ENCODE measurements around the gene SPINK14. TPM values are rescaled to one million over a fixed set of nuclear protein-coding genes. Genes with fewer than 3 reads are reported as not detected.

Gene SPINK14
- total RNA-seq, 1 experiment from 2014 or later = not detected

DNA sequence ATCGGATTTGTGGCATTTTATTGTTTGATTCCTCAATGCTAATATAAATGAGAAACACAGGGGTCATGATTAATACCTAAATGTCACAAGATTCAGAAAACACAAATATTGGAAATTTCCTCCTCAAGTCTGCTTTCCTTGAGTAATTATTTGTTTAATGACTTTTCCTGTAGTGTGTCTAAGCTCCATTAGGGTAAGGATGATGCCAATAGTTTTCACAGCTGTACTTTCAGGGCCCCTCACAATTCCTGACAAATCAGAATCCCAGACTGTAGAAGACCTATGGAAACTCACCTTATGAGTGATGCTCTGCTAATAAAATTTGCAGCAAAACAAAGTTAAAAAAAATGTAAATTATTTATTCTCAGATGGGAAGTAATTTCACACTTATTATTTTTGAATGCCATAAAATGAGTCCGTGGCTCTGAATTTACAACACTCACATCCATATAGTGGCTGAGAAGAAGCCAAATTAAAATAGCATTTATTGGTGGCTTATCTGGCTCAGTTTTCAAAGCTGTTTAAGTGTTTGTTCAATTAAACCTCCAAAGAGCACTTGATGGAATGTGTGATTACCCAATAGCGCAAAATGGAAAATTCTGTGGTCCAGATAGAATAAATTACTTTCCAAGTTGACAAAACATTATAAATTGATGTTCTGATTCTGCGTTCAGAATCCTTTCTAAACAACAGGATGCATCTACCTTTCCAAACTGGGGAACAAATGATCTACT is 1.6 kb upstream of the SPINK14 start:
- H3K27me3 ChIP-seq = 0 out of 2 replicates have a peak, but pooled peaks cover 3% of the 10 kb centered on the region
- no peak overlapping the region for H3K4me3 ChIP-seq
- H3K27ac ChIP-seq = no peak overlapping the region
- no peak for DNase-seq
- no peaks in the 10 kb centered on the region for H3K36me3 ChIP-seq
- H3K4me1 ChIP-seq = no peaks in the 10 kb centered on the region
- H3K9me3 ChIP-seq (replicated peaks) = no peaks in the 10 kb centered on the region

DNA sequence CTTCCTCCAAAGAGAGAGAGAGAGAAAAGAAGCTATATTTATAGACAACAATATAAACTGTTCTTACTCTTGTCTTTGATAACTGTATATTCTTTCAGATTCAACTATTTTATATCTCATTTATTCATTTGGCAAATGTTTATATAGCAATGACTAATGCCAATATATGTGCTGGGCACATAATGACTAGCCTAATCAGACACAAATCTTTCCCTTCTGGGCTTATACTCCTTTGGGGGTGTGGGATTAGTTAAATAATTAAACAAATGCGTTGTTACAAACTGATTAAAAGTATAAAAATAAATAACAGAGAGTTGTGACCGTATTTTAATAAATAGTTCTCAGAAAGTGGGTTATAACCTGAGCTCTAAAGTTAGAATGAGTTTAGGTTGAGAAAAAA is 4.0 kb downstream of the SPINK14 start:
- no peak overlapping the region for H3K4me3 ChIP-seq
- no peak overlapping the region for H3K27ac ChIP-seq
- H3K36me3 ChIP-seq = no peaks in the 10 kb centered on the region
- no peaks in the 10 kb centered on the region for H3K4me1 ChIP-seq
- no peaks in the 10 kb centered on the region for H3K27me3 ChIP-seq
- no peaks in the 10 kb centered on the region for H3K9me3 ChIP-seq (replicated peaks)
- no peak for DNase-seq

GRCh38 chr5:148176480-148176879 is 8.1 kb downstream of the SPINK14 start:
- no peaks in the 10 kb centered on the region for H3K27me3 ChIP-seq
- H3K27ac ChIP-seq = no peak overlapping the region
- H3K36me3 ChIP-seq = no peaks in the 10 kb centered on the region
- H3K4me1 ChIP-seq = no peaks in the 10 kb centered on the region
- H3K4me3 ChIP-seq = no peak overlapping the region
- DNase-seq = no peak
- H3K9me3 ChIP-seq (replicated peaks) = no peaks in the 10 kb centered on the region

DNA sequence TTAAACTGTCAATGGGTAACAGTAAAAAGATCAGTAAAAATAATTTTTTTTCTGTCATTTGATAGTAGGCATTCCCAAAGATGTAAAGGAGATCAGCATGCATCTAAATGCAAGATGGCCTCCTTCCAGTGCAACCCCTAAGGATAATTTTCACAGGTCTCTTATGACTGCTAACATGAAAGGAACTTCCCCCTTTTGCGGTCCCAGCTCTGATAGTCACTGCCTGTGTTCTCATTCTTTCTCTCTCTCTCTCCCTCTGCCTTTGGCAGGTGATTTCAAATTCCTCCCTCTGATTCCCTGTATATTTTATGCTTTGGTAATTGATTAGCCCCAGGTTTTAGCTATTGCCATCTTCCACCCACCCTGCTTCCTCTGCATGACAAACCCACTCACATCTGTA is 8.9 kb downstream of the SPINK14 start:
- H3K9me3 ChIP-seq (replicated peaks) = no peaks in the 10 kb centered on the region
- H3K36me3 ChIP-seq = no peaks in the 10 kb centered on the region
- DNase-seq = no peak
- H3K4me1 ChIP-seq = no peaks in the 10 kb centered on the region
- H3K27ac ChIP-seq = no peak overlapping the region
- no peaks in the 10 kb centered on the region for H3K27me3 ChIP-seq
- H3K4me3 ChIP-seq = no peak overlapping the region

GRCh38 chr5:148179234-148179824 is 11.0 kb downstream of the SPINK14 start:
- H3K27me3 ChIP-seq = no peaks in the 10 kb centered on the region
- no peak overlapping the region for H3K4me3 ChIP-seq
- no peaks in the 10 kb centered on the region for H3K4me1 ChIP-seq
- no peaks in the 10 kb centered on the region for H3K9me3 ChIP-seq (replicated peaks)
- H3K36me3 ChIP-seq = no peaks in the 10 kb centered on the region
- H3K27ac ChIP-seq = no peak overlapping the region
- DNase-seq = peak; percentile 2 to 73

GRCh38 chr5:148186248-148187003 is 18.1 kb downstream of the SPINK14 start:
- H3K4me3 ChIP-seq = no peak overlapping the region
- no peaks in the 10 kb centered on the region for H3K4me1 ChIP-seq
- H3K9me3 ChIP-seq (replicated peaks) = no peaks in the 10 kb centered on the region
- H3K36me3 ChIP-seq = no peaks in the 10 kb centered on the region
- H3K27me3 ChIP-seq = no peaks in the 10 kb centered on the region
- DNase-seq = no peak
- no peak overlapping the region for H3K27ac ChIP-seq

DNA sequence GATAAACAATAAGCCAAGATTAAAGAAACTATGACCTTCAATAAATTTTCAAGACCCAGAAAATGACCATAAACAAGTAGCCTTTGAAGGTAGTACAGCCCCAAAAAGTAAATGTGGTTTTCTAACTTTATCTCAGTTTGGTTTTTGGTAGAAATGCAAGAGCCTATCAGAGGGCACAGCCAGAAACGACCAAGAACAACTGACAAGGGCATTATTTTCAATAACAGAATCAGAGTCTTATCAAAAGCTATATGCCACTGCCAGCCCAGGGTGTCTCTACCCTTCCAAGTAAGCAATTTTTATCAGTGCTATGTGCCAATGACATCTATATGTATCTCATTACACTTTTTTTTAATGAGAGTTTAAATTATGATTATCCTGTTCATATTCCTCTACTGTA is 22.7 kb downstream of the SPINK14 start:
- Histone ChIP-seq H3K4me3 (no peak overlapping the region), H3K27me3 (no peaks in the 10 kb centered on the region), H3K36me3 (no peaks in the 10 kb centered on the region), H3K27ac (no peak overlapping the region), H3K9me3 (replicated peaks) (no peaks in the 10 kb centered on the region), H3K4me1 (no peaks in the 10 kb centered on the region)
- DNase-seq = no peak

DNA sequence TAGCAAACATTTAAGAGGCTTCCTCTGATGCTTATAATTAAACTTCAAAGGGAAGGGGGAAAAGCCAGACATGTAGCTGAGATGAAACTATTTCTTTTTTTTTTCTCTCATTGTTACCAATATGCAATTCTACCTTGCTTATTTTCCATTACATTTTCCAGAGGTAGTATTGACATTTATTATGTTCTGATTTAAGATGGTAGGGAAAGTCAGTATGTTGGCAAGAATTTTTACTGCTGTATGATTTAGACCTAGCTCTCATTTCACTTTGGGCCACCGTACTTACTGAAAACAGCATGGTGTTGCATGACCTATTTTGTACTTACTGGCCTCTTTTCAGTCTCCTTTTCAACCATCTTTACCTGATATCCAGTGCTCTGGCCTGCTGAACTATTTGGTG is 24.9 kb downstream of the SPINK14 start:
- H3K36me3 ChIP-seq = no peaks in the 10 kb centered on the region
- no peak overlapping the region for H3K27ac ChIP-seq
- no peak for DNase-seq
- no peak overlapping the region for H3K4me3 ChIP-seq
- H3K27me3 ChIP-seq = no peaks in the 10 kb centered on the region
- H3K9me3 ChIP-seq (replicated peaks) = no peaks in the 10 kb centered on the region
- no peaks in the 10 kb centered on the region for H3K4me1 ChIP-seq

- no peak overlapping the region for H3K27ac ChIP-seq
- H3K4me1 ChIP-seq = no peaks in the 10 kb centered on the region
- 0 out of 2 replicates have a peak, but pooled peaks cover 6% of the 10 kb centered on the region for H3K27me3 ChIP-seq
- H3K36me3 ChIP-seq = no peaks in the 10 kb centered on the region
- no peak overlapping the region for H3K4me3 ChIP-seq
- no peak for DNase-seq
- H3K9me3 ChIP-seq (replicated peaks) = no peaks in the 10 kb centered on the region
Observed at GRCh38 chr5:148201151-148201550, 32.8 kb downstream of the SPINK14 start.

DNA sequence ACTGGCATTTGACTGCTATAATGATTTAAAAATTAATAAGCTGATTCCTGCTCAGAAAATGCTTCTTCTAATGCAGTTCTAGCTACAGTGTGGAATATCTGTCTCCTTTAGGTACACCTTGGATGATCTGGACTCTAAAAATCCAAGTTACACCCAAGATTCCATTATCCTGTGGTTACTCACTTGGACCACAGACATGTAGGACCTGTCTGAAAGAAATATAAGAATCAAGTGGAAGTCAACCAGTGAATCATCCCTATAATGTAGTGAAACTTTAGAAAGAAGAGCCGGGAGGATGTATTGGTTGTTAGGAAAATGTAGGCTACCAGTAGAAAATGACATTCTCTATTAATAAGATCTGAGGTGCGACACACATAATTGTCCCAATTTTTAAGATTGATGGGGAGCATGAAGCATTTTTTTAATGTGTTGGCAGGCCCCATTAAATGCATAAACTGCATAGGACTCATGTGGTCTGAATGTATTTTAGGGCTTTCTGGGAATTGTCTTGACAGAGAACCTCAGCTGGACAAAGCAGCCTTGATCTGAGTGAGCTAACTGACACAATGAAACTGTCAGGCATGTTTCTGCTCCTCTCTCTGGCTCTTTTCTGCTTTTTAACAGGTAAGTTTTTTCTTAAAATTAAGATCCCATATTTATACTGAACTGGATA is 34.3 kb downstream of the SPINK14 start, which contains the start of gene SPINK6:
Gene SPINK6, plus strand, starts transcription at position 512 of the 673 bp plus-strand sequence. Its CDS starts 55 bp downstream, at position 567.
- Histone ChIP-seq H3K4me1 (no peaks in the 10 kb centered on the region), H3K27ac (no peak within 1 kb of the TSS), H3K36me3 (no peaks in the 10 kb centered on the region), H3K4me3 (no peak within 1 kb of the TSS), H3K27me3 (0 out of 2 replicates have a peak, but pooled peaks cover 6% of the 10 kb centered on the region), H3K9me3 (replicated peaks) (no peaks in the 10 kb centered on the region)
- DNase-seq = no peak

DNA sequence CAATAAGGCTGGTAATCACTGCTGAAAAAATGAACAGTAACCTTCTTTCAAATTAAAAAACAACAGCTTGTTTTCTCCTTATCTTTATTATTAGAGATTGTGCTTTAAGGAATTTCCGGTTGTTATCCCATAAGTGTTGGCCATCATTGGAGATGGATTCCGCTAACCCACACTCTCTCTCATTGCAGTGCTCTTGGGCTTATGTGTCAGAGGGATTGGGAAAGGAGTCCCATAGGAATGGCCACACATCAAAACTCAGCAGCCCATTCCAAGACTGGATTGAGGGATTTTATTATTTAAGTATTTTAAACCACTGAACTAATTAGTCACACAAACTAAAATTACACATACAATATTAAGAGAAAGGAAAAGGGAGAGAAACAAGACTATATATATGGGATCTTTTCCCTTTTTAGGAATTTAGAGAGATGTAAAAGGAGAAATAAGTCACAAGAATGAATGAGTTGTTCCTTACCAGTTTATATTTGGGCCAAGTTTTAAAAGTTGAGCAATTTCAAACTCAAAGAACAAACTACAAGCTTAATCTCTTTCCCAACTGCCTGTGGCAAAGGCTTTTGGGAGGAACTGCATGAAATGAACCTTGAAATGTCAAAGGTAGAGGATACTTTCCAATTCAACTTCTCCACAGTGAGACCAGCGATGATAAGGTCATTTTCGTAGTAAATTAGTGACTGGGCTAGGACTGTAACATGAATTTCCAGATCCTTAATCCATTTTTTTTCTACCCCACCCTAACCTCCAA is 36.9 kb downstream of the SPINK14 start:
- no peaks in the 10 kb centered on the region for H3K4me1 ChIP-seq
- no peak overlapping the region for H3K27ac ChIP-seq
- 0 out of 2 replicates have a peak, but pooled peaks cover 6% of the 10 kb centered on the region for H3K27me3 ChIP-seq
- no peak for DNase-seq
- no peaks in the 10 kb centered on the region for H3K36me3 ChIP-seq
- H3K4me3 ChIP-seq = no peak overlapping the region
- H3K9me3 ChIP-seq (replicated peaks) = no peaks in the 10 kb centered on the region

DNA sequence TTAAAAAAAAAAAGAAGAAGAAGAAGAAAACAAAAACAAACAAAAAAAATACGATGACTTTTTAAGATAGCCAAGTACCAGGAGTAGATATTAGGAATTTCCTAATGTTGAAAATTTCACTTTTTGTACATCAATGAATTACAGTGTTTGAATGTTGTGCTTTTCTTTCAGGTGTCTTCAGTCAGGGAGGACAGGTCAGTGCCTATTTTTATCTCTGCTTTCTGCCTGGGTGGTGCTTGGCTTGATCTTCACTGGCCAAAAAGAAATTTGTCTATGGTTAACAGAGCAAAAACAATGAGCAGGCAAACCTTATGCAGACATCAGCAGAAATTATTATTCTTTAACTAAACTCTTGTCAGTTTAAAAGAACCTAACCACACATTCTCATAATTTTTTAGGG is 37.5 kb downstream of the SPINK14 start:
- Histone ChIP-seq H3K9me3 (replicated peaks) (no peaks in the 10 kb centered on the region), H3K36me3 (no peaks in the 10 kb centered on the region), H3K4me1 (no peaks in the 10 kb centered on the region), H3K27ac (no peak overlapping the region), H3K4me3 (no peak overlapping the region), H3K27me3 (0 out of 2 replicates have a peak, but pooled peaks cover 4% of the 10 kb centered on the region)
- DNase-seq = no peak

DNA sequence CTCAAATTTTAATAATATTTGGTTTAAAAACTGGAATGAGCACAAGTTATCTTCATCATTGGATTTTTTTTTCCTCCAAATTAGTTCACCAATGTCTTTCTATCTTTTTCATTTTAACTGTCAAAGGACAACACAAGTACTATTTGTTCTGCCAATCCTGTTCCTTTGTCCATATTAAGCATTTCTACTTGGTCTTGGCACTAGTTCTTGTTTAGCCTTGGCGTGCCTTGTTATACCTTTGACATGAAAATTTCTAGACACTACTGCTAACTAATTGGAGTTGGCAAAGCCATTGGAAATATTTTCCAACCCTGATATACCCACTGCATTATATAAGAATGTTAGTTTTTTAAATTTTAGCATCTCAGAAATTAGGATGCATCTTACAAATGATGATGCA is 38.3 kb downstream of the SPINK14 start:
- Histone ChIP-seq H3K4me1 (no peaks in the 10 kb centered on the region), H3K9me3 (replicated peaks) (no peaks in the 10 kb centered on the region), H3K36me3 (no peaks in the 10 kb centered on the region), H3K27ac (no peak overlapping the region), H3K4me3 (no peak overlapping the region), H3K27me3 (0 out of 2 replicates have a peak, but pooled peaks cover 4% of the 10 kb centered on the region)
- no peak for DNase-seq

DNA sequence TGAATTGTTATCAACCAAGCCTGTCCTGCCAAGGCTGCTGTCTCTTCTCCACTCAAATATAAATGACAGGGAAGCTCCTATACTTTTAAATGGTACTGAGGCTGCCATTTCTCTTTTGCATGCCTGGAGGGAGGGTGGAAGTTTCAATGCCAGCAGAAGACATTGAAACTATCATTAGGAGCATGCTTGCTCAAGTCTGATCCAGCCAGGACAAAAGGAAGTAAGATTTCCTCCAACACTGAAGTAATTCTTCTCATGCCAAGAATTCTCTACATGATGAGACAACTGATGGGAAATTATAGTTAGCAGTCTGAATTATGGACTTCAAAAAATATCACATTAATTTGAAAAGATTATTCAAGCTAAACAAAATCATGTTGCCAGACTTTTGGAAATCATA is 39.9 kb downstream of the SPINK14 start:
- H3K27me3 ChIP-seq = 0 out of 2 replicates have a peak, but pooled peaks cover 4% of the 10 kb centered on the region
- DNase-seq = no peak
- H3K4me1 ChIP-seq = no peaks in the 10 kb centered on the region
- no peaks in the 10 kb centered on the region for H3K36me3 ChIP-seq
- no peaks in the 10 kb centered on the region for H3K9me3 ChIP-seq (replicated peaks)
- H3K27ac ChIP-seq = no peak overlapping the region
- no peak overlapping the region for H3K4me3 ChIP-seq
